ENCODE measurements around the gene LMAN1.

LMAN1 gene

GRCh38 chr18:59332986-59333385, 26.1 kb downstream of the LMAN1 start:
- Histone ChIP-seq H4K20me1 (ENCODE audit: insufficient read depth, low read length) (no peaks in the 10 kb centered on the region), H3K4me3 (ENCODE audit: low read depth, low read length, poor library complexity, severe bottlenecking) (no peak overlapping the region), H3K9me2 (ENCODE audit: low read depth, low read length) (no peaks in the 10 kb centered on the region), H3K4me2 (ENCODE audit: low read length) (no peak overlapping the region), H3K27me3 (ENCODE audit: insufficient read depth, low read length) (no peaks in the 10 kb centered on the region), H3K79me2 (ENCODE audit: insufficient read depth, low read length) (no peaks in the 10 kb centered on the region), H3K27ac (ENCODE audit: low read depth, low read length, poor library complexity, severe bottlenecking) (no peak overlapping the region), H3K9me3 (ENCODE audit: low read length) (no peaks in the 10 kb centered on the region), H3K9ac (ENCODE audit: low read length) (no peak overlapping the region), H3K36me3 (ENCODE audit: insufficient read depth, low read length) (peaks cover 87% of the 10 kb centered on the region), H2AFZ (ENCODE audit: low read length) (no peak overlapping the region), H3F3A (ENCODE audit: insufficient read depth, low read length) (no peaks in the 10 kb centered on the region), H3K4me1 (ENCODE audit: insufficient read depth, low read length, severe bottlenecking) (no peaks in the 10 kb centered on the region)
- TF ChIP-seq CTCF (IDR thresholded peaks at IDR 0.05; ENCODE audit: low read length): no peak

- no peaks in the 10 kb centered on the region for H3K9me3 ChIP-seq (ENCODE audit: low read length)
- H3K4me1 ChIP-seq (ENCODE audit: insufficient read depth, low read length, severe bottlenecking): no peaks in the 10 kb centered on the region
- H3K4me2 ChIP-seq (ENCODE audit: low read length): no peak overlapping the region
- no peaks in the 10 kb centered on the region for H3K79me2 ChIP-seq (ENCODE audit: insufficient read depth, low read length)
- no peaks in the 10 kb centered on the region for H3K9me2 ChIP-seq (ENCODE audit: low read depth, low read length)
- H3K36me3 ChIP-seq (ENCODE audit: insufficient read depth, low read length): peaks cover 71% of the 10 kb centered on the region
- no peak for TF ChIP-seq EZH2 (IDR thresholded peaks at IDR 0.05; ENCODE audit: borderline replicate concordance, low read length)
- TF ChIP-seq CTCF (IDR thresholded peaks at IDR 0.05; ENCODE audit: low read length): no peak
- H3K9ac ChIP-seq (ENCODE audit: low read length): no peak overlapping the region
- H3K27ac ChIP-seq (ENCODE audit: low read depth, low read length, poor library complexity, severe bottlenecking): no peak overlapping the region
- no peak overlapping the region for H3K4me3 ChIP-seq (ENCODE audit: low read depth, low read length, poor library complexity, severe bottlenecking)
- no peaks in the 10 kb centered on the region for H4K20me1 ChIP-seq (ENCODE audit: insufficient read depth, low read length)
- H3F3A ChIP-seq (ENCODE audit: insufficient read depth, low read length): no peaks in the 10 kb centered on the region
- H2AFZ ChIP-seq (ENCODE audit: low read length): no peak overlapping the region
- no peaks in the 10 kb centered on the region for H3K27me3 ChIP-seq (ENCODE audit: insufficient read depth, low read length)
Measured at GRCh38 chr18:59328683-59329082, 30.4 kb downstream of the LMAN1 start.

- TF ChIP-seq EZH2 (IDR thresholded peaks at IDR 0.05; ENCODE audit: borderline replicate concordance, low read length) (no peak), CTCF (IDR thresholded peaks at IDR 0.05; ENCODE audit: low read length) (no peak)
- no peaks in the 10 kb centered on the region for H3K9me3 ChIP-seq (ENCODE audit: low read length)
- H3F3A ChIP-seq (ENCODE audit: insufficient read depth, low read length): no peaks in the 10 kb centered on the region
- H3K27me3 ChIP-seq (ENCODE audit: insufficient read depth, low read length): no peaks in the 10 kb centered on the region
- no peaks in the 10 kb centered on the region for H4K20me1 ChIP-seq (ENCODE audit: insufficient read depth, low read length)
- no peak overlapping the region for H3K4me2 ChIP-seq (ENCODE audit: low read length)
- H3K4me3 ChIP-seq (ENCODE audit: low read depth, low read length, poor library complexity, severe bottlenecking): no peak overlapping the region
- no peaks in the 10 kb centered on the region for H3K79me2 ChIP-seq (ENCODE audit: insufficient read depth, low read length)
- H3K4me1 ChIP-seq (ENCODE audit: insufficient read depth, low read length, severe bottlenecking): no peaks in the 10 kb centered on the region
- no peak overlapping the region for H3K27ac ChIP-seq (ENCODE audit: low read depth, low read length, poor library complexity, severe bottlenecking)
- peaks cover 44% of the 10 kb centered on the region for H3K36me3 ChIP-seq (ENCODE audit: insufficient read depth, low read length)
- H2AFZ ChIP-seq (ENCODE audit: low read length): no peak overlapping the region
- no peaks in the 10 kb centered on the region for H3K9me2 ChIP-seq (ENCODE audit: low read depth, low read length)
- no peak overlapping the region for H3K9ac ChIP-seq (ENCODE audit: low read length)
Measured at GRCh38 chr18:59325965-59326364, 33.1 kb downstream of the LMAN1 start.
